ENCODE measurements around the gene RELA. TPM values are rescaled to one million over a fixed set of nuclear protein-coding genes. Genes with fewer than 3 reads are reported as not detected.

The RELA gene
- total RNA-seq, 1 experiment from 2014 or later = 83.0 TPM

DNA sequence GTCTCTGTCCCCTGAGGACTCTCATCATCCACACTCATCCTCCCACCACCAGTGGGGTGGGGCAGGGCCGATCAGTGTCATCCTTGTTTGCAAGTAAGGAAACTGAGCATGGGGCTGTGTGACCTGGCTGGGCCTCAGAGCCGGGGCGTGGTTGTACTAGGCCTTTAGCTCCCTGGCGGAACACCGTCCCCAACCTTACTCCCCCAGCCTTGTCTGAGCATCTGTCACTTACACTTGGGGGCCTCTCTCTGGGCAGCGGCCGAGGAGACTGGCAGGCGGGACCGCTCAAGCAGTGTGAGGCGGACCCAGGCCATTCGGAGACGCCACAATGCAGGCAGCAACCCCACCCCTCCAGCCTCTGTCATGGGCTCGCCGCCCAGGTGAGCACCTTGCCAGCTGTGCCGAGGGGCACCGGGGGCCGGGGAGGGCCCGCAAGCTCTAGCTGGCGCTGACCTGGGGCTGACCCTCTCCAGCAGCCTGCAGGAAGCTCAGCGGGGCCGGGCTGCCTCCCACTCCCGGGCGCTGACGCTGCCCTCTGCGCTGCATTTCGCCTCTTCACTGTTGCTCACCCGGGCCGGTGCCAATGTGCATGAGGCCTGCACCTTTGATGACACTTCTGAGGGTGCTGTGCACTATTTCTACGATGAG is 43.3 kb downstream of the RELA start:
- H3K27ac Mint-ChIP-seq (ENCODE audit: low read depth, unreplicated experiment) = no peak overlapping the region
- no peak overlapping the region for H3K4me3 Mint-ChIP-seq (ENCODE audit: unreplicated experiment)
- no TSS peak for BruUV-seq (replicated peaks)

GRCh38 chr11:65618763-65619162 is 44.0 kb downstream of the RELA start:
- no peak for TF ChIP-seq CTCF (IDR thresholded peaks at IDR 0.05; ENCODE audit: unreplicated experiment)
- Mint-ChIP-seq H3K9me3 (ENCODE audit: unreplicated experiment) (no peaks in the 10 kb centered on the region), H3K4me1 (ENCODE audit: insufficient read depth, unreplicated experiment) (peaks cover 9% of the 10 kb centered on the region), H3K27me3 (ENCODE audit: insufficient read depth, unreplicated experiment) (no peaks in the 10 kb centered on the region), H3K4me3 (ENCODE audit: unreplicated experiment) (no peak overlapping the region), H3K27ac (ENCODE audit: low read depth, unreplicated experiment) (no peak overlapping the region), H3K36me3 (ENCODE audit: insufficient read depth, unreplicated experiment) (peaks cover 39% of the 10 kb centered on the region)
- intact Hi-C loops (cut with micrococcal nuclease) = loop anchor here (5.0 kb wide), 1 partner anchor 34 kb away; no protein-coding TSS in a partner anchor
- BruUV-seq (replicated peaks) = no TSS peak
- ChIA-PET CTCF (interaction anchor here (0.6 to 1.1 kb wide), 2 partner anchors 25 to 265 kb away, joined by 3 read pairs; no protein-coding TSS in a partner anchor), POLR2A (interaction anchor here (1.8 kb wide), 1 partner anchor 34 kb away, joined by 6 read pairs; no protein-coding TSS in a partner anchor)
- no peak for DNase-seq (ENCODE audit: unreplicated experiment)

More for the DNA sequence above, 43.3 kb downstream of the RELA start:
- Mint-ChIP-seq H3K27me3 (ENCODE audit: insufficient read depth, unreplicated experiment) (no peaks in the 10 kb centered on the region), H3K9me3 (ENCODE audit: unreplicated experiment) (no peaks in the 10 kb centered on the region), H3K36me3 (ENCODE audit: insufficient read depth, unreplicated experiment) (peaks cover 40% of the 10 kb centered on the region), H3K4me1 (ENCODE audit: insufficient read depth, unreplicated experiment) (peaks cover 9% of the 10 kb centered on the region)
- DNase-seq (ENCODE audit: unreplicated experiment) = no peak
- CTCF ChIA-PET = interaction anchor here (0.6 to 1.1 kb wide), 2 partner anchors 26 to 264 kb away, joined by 3 read pairs; no protein-coding TSS in a partner anchor
- intact Hi-C loops (cut with micrococcal nuclease) = loop anchor here (5.0 kb wide), 1 partner anchor 33 kb away; no protein-coding TSS in a partner anchor
- TF ChIP-seq CTCF (IDR thresholded peaks at IDR 0.05; ENCODE audit: unreplicated experiment) = no peak
- POLR2A ChIA-PET = interaction anchor here (1.8 kb wide), 1 partner anchor 33 kb away, joined by 6 read pairs; no protein-coding TSS in a partner anchor

- Mint-ChIP-seq H3K4me1 (ENCODE audit: insufficient read depth, unreplicated experiment) (peaks cover 9% of the 10 kb centered on the region), H3K27ac (ENCODE audit: low read depth, unreplicated experiment) (no peak overlapping the region), H3K4me3 (ENCODE audit: unreplicated experiment) (no peak overlapping the region), H3K27me3 (ENCODE audit: insufficient read depth, unreplicated experiment) (no peaks in the 10 kb centered on the region), H3K36me3 (ENCODE audit: insufficient read depth, unreplicated experiment) (peaks cover 38% of the 10 kb centered on the region), H3K9me3 (ENCODE audit: unreplicated experiment) (no peaks in the 10 kb centered on the region)
- no peak for TF ChIP-seq CTCF (IDR thresholded peaks at IDR 0.05; ENCODE audit: unreplicated experiment)
- DNase-seq (ENCODE audit: unreplicated experiment) = no peak
- BruUV-seq (replicated peaks) = no TSS peak
- ChIA-PET POLR2A (interaction anchor here (1.3 to 1.8 kb wide), 2 partner anchors 15 to 34 kb away, joined by 4 to 6 read pairs; no protein-coding TSS in a partner anchor), CTCF (interaction anchor here (0.6 to 1.9 kb wide), 6 partner anchors 14 to 162 kb away, joined by 3 to 7 read pairs (median 4); partner anchors contain the start of gene ZNRD2)
- intact Hi-C loops (cut with micrococcal nuclease) = loop anchor here (5.0 kb wide), 1 partner anchor 34 kb away; no protein-coding TSS in a partner anchor
Observed at GRCh38 chr11:65617990-65618751, 44.5 kb downstream of the RELA start.

All from MCF 10A (cell line).